IMR-90 (cell line): ENCODE results near the gene NUMA1.

Source experiments
- BHLHE40 ChIP-seq: fragments of 150-350 bp; IDR thresholded peaks from 2 replicates; pipeline ENCODE4 v1.6.1; 2016; ENCODE audit warnings: mild to moderate bottlenecking, low read depth, low read length
- CEBPB ChIP-seq: IDR thresholded peaks from 2 replicates; pipeline ENCODE4 v1.6.1; 2012; ENCODE audit warnings: low read depth, low read length, improper control_type of control experiment
- FOS ChIP-seq: fragments of 150-350 bp; IDR thresholded peaks from 2 replicates; pipeline ENCODE4 v1.6.1; 2016; ENCODE audit warnings: low read depth, low read length
- MAFK ChIP-seq: IDR thresholded peaks from 2 replicates; pipeline ENCODE4 v1.6.1; 2012; ENCODE audit warnings: low read depth, low read length, improper control_type of control experiment
- MAZ ChIP-seq: IDR thresholded peaks from 2 replicates; pipeline ENCODE4 v1.6.1; 2012; ENCODE audit warnings: low read depth, mild to moderate bottlenecking, low read length, improper control_type of control experiment, moderate library complexity, borderline replicate concordance
- MXI1 ChIP-seq: IDR thresholded peaks from 2 replicates; pipeline ENCODE4 v1.6.1; 2012; ENCODE audit warnings: low read depth, mild to moderate bottlenecking, low read length, moderate library complexity, borderline replicate concordance
- POLR2A ChIP-seq: IDR thresholded peaks from 2 replicates; pipeline ENCODE4 v1.6.1; 2012; ENCODE audit warnings: mild to moderate bottlenecking, low read depth, low read length
- RAD21 ChIP-seq: IDR thresholded peaks from 2 replicates; pipeline ENCODE4 v1.6.1; 2012; ENCODE audit warnings: low read length, improper control_type of control experiment
- RCOR1 ChIP-seq: IDR thresholded peaks from 2 replicates; pipeline ENCODE4 v1.6.1; 2012; ENCODE audit warnings: mild to moderate bottlenecking, low read length, improper control_type of control experiment; ENCODE audit not compliant: insufficient replicate concordance
- RFX5 ChIP-seq: IDR thresholded peaks from 2 replicates; pipeline ENCODE4 v1.8.0; 2012; ENCODE audit warnings: low read depth, mild to moderate bottlenecking, low read length, moderate library complexity
- SMC3 ChIP-seq: fragments of 150-350 bp; IDR thresholded peaks from 2 replicates; pipeline ENCODE4 v1.6.1; 2016; ENCODE audit warnings: low read depth, mild to moderate bottlenecking, antibody characterized with exemption, low read length, moderate library complexity
- TF ChIP-seq, protein P1 (sequence below): conservative IDR thresholded peaks from 2 replicates; pipeline ENCODE4 v1.5.1; 2012; ENCODE audit warnings: mild to moderate bottlenecking, low read depth, low read length, improper control_type of control experiment
- TF ChIP-seq, protein P2 (sequence below): fragments of 150-350 bp; IDR thresholded peaks from 2 replicates; pipeline ENCODE4 v1.6.1; 2016; ENCODE audit warnings: low read depth, mild to moderate bottlenecking, low read length, moderate library complexity, borderline replicate concordance
- TF ChIP-seq, protein P3 (sequence below): fragments of 150-350 bp; IDR thresholded peaks from 2 replicates; pipeline ENCODE4 v1.6.1; 2017; ENCODE audit warnings: mild to moderate bottlenecking, antibody characterized with exemption, low read length, low read depth

DNA sequence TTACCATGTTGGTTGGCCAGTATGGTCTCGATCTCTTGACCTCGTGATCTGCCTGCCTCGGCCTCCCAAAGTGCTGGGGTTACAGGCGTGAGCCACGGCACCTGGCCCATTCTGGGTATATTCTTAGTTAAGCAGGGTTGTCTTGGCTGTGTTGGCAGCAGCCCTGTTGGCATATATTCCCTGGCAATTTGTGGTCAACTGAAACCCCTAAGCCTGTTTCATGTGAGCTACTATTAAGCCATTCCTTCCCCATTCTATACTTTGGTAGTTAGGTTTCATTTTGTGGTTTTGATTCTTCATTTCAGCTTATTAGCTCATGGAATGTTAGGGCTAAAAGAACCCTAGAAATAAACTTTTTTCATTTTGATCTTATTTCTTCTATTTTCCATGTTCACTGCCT, 103.8 kb downstream of the NUMA1 start:
- TF ChIP-seq, protein P1, sequence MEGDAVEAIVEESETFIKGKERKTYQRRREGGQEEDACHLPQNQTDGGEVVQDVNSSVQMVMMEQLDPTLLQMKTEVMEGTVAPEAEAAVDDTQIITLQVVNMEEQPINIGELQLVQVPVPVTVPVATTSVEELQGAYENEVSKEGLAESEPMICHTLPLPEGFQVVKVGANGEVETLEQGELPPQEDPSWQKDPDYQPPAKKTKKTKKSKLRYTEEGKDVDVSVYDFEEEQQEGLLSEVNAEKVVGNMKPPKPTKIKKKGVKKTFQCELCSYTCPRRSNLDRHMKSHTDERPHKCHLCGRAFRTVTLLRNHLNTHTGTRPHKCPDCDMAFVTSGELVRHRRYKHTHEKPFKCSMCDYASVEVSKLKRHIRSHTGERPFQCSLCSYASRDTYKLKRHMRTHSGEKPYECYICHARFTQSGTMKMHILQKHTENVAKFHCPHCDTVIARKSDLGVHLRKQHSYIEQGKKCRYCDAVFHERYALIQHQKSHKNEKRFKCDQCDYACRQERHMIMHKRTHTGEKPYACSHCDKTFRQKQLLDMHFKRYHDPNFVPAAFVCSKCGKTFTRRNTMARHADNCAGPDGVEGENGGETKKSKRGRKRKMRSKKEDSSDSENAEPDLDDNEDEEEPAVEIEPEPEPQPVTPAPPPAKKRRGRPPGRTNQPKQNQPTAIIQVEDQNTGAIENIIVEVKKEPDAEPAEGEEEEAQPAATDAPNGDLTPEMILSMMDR, result no peak
- TF ChIP-seq POLR2A (no peak), SMC3 (no peak), MXI1 (no peak), RFX5 (no peak), RAD21 (no peak), MAZ (no peak), BHLHE40 (no peak), FOS (no peak), MAFK (no peak), RCOR1 (no peak), CEBPB (no peak)
- TF ChIP-seq, protein P2, sequence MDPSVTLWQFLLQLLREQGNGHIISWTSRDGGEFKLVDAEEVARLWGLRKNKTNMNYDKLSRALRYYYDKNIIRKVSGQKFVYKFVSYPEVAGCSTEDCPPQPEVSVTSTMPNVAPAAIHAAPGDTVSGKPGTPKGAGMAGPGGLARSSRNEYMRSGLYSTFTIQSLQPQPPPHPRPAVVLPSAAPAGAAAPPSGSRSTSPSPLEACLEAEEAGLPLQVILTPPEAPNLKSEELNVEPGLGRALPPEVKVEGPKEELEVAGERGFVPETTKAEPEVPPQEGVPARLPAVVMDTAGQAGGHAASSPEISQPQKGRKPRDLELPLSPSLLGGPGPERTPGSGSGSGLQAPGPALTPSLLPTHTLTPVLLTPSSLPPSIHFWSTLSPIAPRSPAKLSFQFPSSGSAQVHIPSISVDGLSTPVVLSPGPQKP, result no peak
- TF ChIP-seq, protein P3, sequence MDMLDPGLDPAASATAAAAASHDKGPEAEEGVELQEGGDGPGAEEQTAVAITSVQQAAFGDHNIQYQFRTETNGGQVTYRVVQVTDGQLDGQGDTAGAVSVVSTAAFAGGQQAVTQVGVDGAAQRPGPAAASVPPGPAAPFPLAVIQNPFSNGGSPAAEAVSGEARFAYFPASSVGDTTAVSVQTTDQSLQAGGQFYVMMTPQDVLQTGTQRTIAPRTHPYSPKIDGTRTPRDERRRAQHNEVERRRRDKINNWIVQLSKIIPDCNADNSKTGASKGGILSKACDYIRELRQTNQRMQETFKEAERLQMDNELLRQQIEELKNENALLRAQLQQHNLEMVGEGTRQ, result no peak
